NCI-H82 treated with DMSO at 0.1 percent for 48 hours (cell line): ENCODE data around the gene REV3L.
"Not testable (repeated sequence)": the region's sequence is repeated elsewhere in the genome, so short reads cannot be mapped to it uniquely, and the experiment has no call there.

Source experiments
- DNase-seq: peaks from one replicate; lab custom pipeline; 2025; ENCODE audit not compliant: unreplicated experiment; lab: John Stamatoyannopoulos, UW

REV3L gene

GRCh38 chr6:111482959-111483735 is at the start of gene REV3L:
TSS of gene REV3L (minus strand) at chr6:111483218. CDS start at chr6:111482888, 330 bp downstream.
- peak; percentile 85 for DNase-seq

GRCh38 chr6:111531185-111531584 is 48.2 kb upstream of the REV3L start:
- no peak for DNase-seq

GRCh38 chr6:111530667-111531066 is 47.6 kb upstream of the REV3L start:
- DNase-seq = no peak

GRCh38 chr6:111530218-111530617 is 47.2 kb upstream of the REV3L start:
- no peak for DNase-seq

GRCh38 chr6:111527367-111527766 is 44.3 kb upstream of the REV3L start:
- DNase-seq = no peak

GRCh38 chr6:111524735-111525134 is 41.7 kb upstream of the REV3L start:
- DNase-seq = no peak

GRCh38 chr6:111524252-111524651 is 41.2 kb upstream of the REV3L start:
- no peak for DNase-seq

- no peak for DNase-seq
These were observed 40.6 kb upstream of the REV3L start for GRCh38 chr6:111523484-111524167.

GRCh38 chr6:111522393-111523020 is 39.5 kb upstream of the REV3L start:
- no peak for DNase-seq

- DNase-seq = no peak
These were observed 38.7 kb upstream of the REV3L start for GRCh38 chr6:111521497-111522270.

- no peak for DNase-seq
These were observed 37.5 kb upstream of the REV3L start for GRCh38 chr6:111520524-111520923.

GRCh38 chr6:111517965-111518364 is 34.9 kb upstream of the REV3L start:
- no peak for DNase-seq

GRCh38 chr6:111515259-111515658 is 32.2 kb upstream of the REV3L start:
- DNase-seq = no peak

- not testable (repeated sequence) for DNase-seq
These were observed 31.5 kb upstream of the REV3L start for GRCh38 chr6:111514531-111514930.

- not testable (repeated sequence) for DNase-seq
These were observed 24.2 kb upstream of the REV3L start for GRCh38 chr6:111507219-111507618.

GRCh38 chr6:111505498-111505897 is 22.5 kb upstream of the REV3L start:
- DNase-seq = not testable (repeated sequence)

GRCh38 chr6:111503660-111504059 is 20.6 kb upstream of the REV3L start:
- DNase-seq = peak; percentile 21

- no peak for DNase-seq
These were observed 20.2 kb upstream of the REV3L start for GRCh38 chr6:111503194-111503593.

- no peak for DNase-seq
These were observed 19.1 kb upstream of the REV3L start for GRCh38 chr6:111502154-111502553.

GRCh38 chr6:111499269-111499793 is 16.3 kb upstream of the REV3L start:
- no peak for DNase-seq
